ENCODE data around the gene LMAN1L.

- TF ChIP-seq MYC (IDR thresholded peaks at IDR 0.05; ENCODE audit: low read depth, low read length), result no peak
- TF ChIP-seq CTCF (IDR thresholded peaks at IDR 0.05; ENCODE audit: low read depth, low read length), result no peak
Measured at GRCh38 chr15:74820056-74820455, 7.4 kb downstream of the LMAN1L start.
